ENCODE results near the gene MAN1C1.
"Not testable (repeated sequence)": the region's sequence is repeated elsewhere in the genome, so short reads cannot be mapped to it uniquely, and the experiment has no call there.

Gene MAN1C1

GRCh38 chr1:25636141-25636540 is 19.6 kb downstream of the MAN1C1 start:
- DNase-seq (ENCODE audit: low spot score), result not testable (repeated sequence)

- no peak for DNase-seq (ENCODE audit: low spot score)
Measured at GRCh38 chr1:25640646-25641328, 24.2 kb downstream of the MAN1C1 start.

GRCh38 chr1:25641329-25641725 is 24.7 kb downstream of the MAN1C1 start:
- DNase-seq (ENCODE audit: low spot score), result no peak

GRCh38 chr1:25641931-25642573 is 25.5 kb downstream of the MAN1C1 start:
- DNase-seq (ENCODE audit: low spot score), result no peak

GRCh38 chr1:25642574-25643108 is 26.1 kb downstream of the MAN1C1 start:
- no peak for DNase-seq (ENCODE audit: low spot score)

GRCh38 chr1:25643929-25644328 is 27.3 kb downstream of the MAN1C1 start:
- no peak for DNase-seq (ENCODE audit: low spot score)

GRCh38 chr1:25644962-25645361 is 28.4 kb downstream of the MAN1C1 start:
- no peak for DNase-seq (ENCODE audit: low spot score)

GRCh38 chr1:25645637-25646400 is 29.2 kb downstream of the MAN1C1 start:
- no peak for DNase-seq (ENCODE audit: low spot score)

- DNase-seq (ENCODE audit: low spot score), result no peak
Measured at GRCh38 chr1:25647106-25647505, 30.5 kb downstream of the MAN1C1 start.

- no peak for DNase-seq (ENCODE audit: low spot score)
Measured at GRCh38 chr1:25647863-25648262, 31.3 kb downstream of the MAN1C1 start.

- no peak for DNase-seq (ENCODE audit: low spot score)
Measured at GRCh38 chr1:25648681-25649440, 32.3 kb downstream of the MAN1C1 start.

GRCh38 chr1:25649505-25650288 is 33.1 kb downstream of the MAN1C1 start:
- no peak for DNase-seq (ENCODE audit: low spot score)

GRCh38 chr1:25650289-25650576 is 33.6 kb downstream of the MAN1C1 start:
- DNase-seq (ENCODE audit: low spot score), result no peak

- DNase-seq (ENCODE audit: low spot score), result no peak
Measured at GRCh38 chr1:25651036-25651640, 34.5 kb downstream of the MAN1C1 start.

- DNase-seq (ENCODE audit: low spot score), result no peak
Measured at GRCh38 chr1:25651824-25652741, 35.5 kb downstream of the MAN1C1 start.

GRCh38 chr1:25653558-25653957 is 37.0 kb downstream of the MAN1C1 start:
- no peak for DNase-seq (ENCODE audit: low spot score)

- DNase-seq (ENCODE audit: low spot score), result no peak
Measured at GRCh38 chr1:25654109-25654660, 37.6 kb downstream of the MAN1C1 start.

- DNase-seq (ENCODE audit: low spot score), result no peak
Measured at GRCh38 chr1:25657121-25657882, 40.7 kb downstream of the MAN1C1 start.
